Dermis microvascular lymphatic vessel endothelial cell (primary cell): Measurements from ENCODE around the gene GAL. TPM values are rescaled to one million over a fixed set of nuclear protein-coding genes. Genes with fewer than 3 reads are reported as not detected.

Experiments
- DNase-seq, 2 donors: peaks; one replicate each; pipeline versions ENCODE4 v3.0.0 to v3.0.0-alpha.2; 2010; ENCODE audit warnings: low read depth in 2 of 2
- total RNA-seq: library from RNA; depleted of rRNA; stranded (reverse); fragments of >200 nt; gene quantifications from 2 replicates; pipeline ENCODE4 v1.2.1, GENCODE V29; 2014

GAL gene
- total RNA-seq, 1 donor from 2014 or later, result 2.4 TPM

GRCh38 chr11:68658661-68659060 is 25.7 kb upstream of the GAL start:
- DNase-seq, result no peak

- peak; percentile 84 to 96 for DNase-seq
These were observed 25.0 kb upstream of the GAL start for GRCh38 chr11:68659158-68659921.

GRCh38 chr11:68660066-68660810 is 24.1 kb upstream of the GAL start:
- DNase-seq, result no peak

- no peak for DNase-seq
These were observed 23.3 kb upstream of the GAL start for GRCh38 chr11:68661014-68661413.

GRCh38 chr11:68661697-68662603 is 22.4 kb upstream of the GAL start:
- no peak for DNase-seq

- no peak for DNase-seq
These were observed 20.8 kb upstream of the GAL start for GRCh38 chr11:68663482-68664010.

- no peak for DNase-seq
These were observed 20.2 kb upstream of the GAL start for GRCh38 chr11:68664141-68664540.

GRCh38 chr11:68664906-68665305 is 19.4 kb upstream of the GAL start:
- no peak for DNase-seq

- DNase-seq, result no peak
These were observed 18.9 kb upstream of the GAL start for GRCh38 chr11:68665436-68665835.

- DNase-seq, result no peak
These were observed 17.5 kb upstream of the GAL start for GRCh38 chr11:68666849-68667248.

- no peak for DNase-seq
These were observed 16.5 kb upstream of the GAL start for GRCh38 chr11:68667511-68668500.

GRCh38 chr11:68669301-68670090 is 14.8 kb upstream of the GAL start:
- no peak for DNase-seq

- no peak for DNase-seq
These were observed 13.9 kb upstream of the GAL start for GRCh38 chr11:68670208-68670992.

GRCh38 chr11:68673306-68673945 is 10.9 kb upstream of the GAL start:
- no peak for DNase-seq

- no peak for DNase-seq
These were observed 10.4 kb upstream of the GAL start for GRCh38 chr11:68673991-68674390.

GRCh38 chr11:68674461-68674860 is 9.9 kb upstream of the GAL start:
- no peak for DNase-seq

- DNase-seq, result peak; percentile 49 to 90
These were observed 6.9 kb upstream of the GAL start for GRCh38 chr11:68677432-68677831.

GRCh38 chr11:68678031-68678441 is 6.3 kb upstream of the GAL start:
- no peak for DNase-seq
